Prostate gland (tissue), 2 donors: Measurements from ENCODE around the gene APOO. TPM values are rescaled to one million over a fixed set of nuclear protein-coding genes. Genes with fewer than 3 reads are reported as not detected.
A peak's percentile ranks its signal among the peaks of the same experiment; 100 is the strongest.

Experiments used
- DNase-seq: peaks from one replicate; pipeline ENCODE4 v3.0.0-alpha.2; 2019; ENCODE audit warnings: low spot score
- H3K27ac ChIP-seq, 2 donors: fragments of 200-600 bp; sonication (generic); 2 replicates each; pipeline ENCODE4 v1.5.1; 2017 to 2019
- H3K27me3 ChIP-seq: fragments of 200-600 bp; sonication (generic); replicated peaks from 2 replicates; pipeline ENCODE4 v1.5.1; 2019; ENCODE audit not compliant: insufficient read depth
- H3K36me3 ChIP-seq, 2 donors: fragments of 200-600 bp; sonication (generic); 1 replicate in 1 of 2; 2 replicates in 1 of 2; pipeline versions ENCODE4 v1.5.1 to v1.8.1; 2017 to 2019
- H3K4me1 ChIP-seq: fragments of 200-600 bp; sonication (generic); replicated peaks from 2 replicates; pipeline ENCODE4 v1.5.1; 2019
- H3K4me3 ChIP-seq, 2 donors: fragments of 200-600 bp; sonication (generic); 2 replicates each; pipeline ENCODE4 v1.5.1; 2017 to 2019
- H3K9me3 ChIP-seq: fragments of 200-600 bp; sonication (generic); 2 replicates; pipeline ENCODE4 v1.5.1; 2017
- CTCF ChIP-seq, 4 experiments: fragments of 200-600 bp in 2 of 4; fragments of 450-650 bp in 2 of 4; sonication (generic) in 2 of 4; IDR thresholded peaks; 1 replicate in 3 of 4; 2 replicates in 1 of 4; pipeline ENCODE4 v1.5.1; 2016 to 2019; ENCODE audit warnings: antibody characterized with exemption in 4 of 4, mild to moderate bottlenecking in 2 of 4, moderate library complexity in 2 of 4
- POLR2A ChIP-seq: fragments of 450-650 bp; IDR thresholded peaks from one replicate; pipeline ENCODE4 v1.6.1; 2016; ENCODE audit warnings: antibody characterized with exemption, mild to moderate bottlenecking
- POLR2AphosphoS5 ChIP-seq: sonication (generic); formaldehyde crosslinking; IDR thresholded peaks from one replicate; pipeline ENCODE4 v1.6.1; 2017; ENCODE audit warnings: antibody characterized with exemption
- WGBS: methylation state at CpG from one replicate; pipeline ENCODE4 v1.1.5; 2018; 5-methylcytosine and 5-hydroxymethylcytosine counted together
- intact Hi-C: fragments of 100-400 bp; cut with DNase I; formaldehyde crosslinking; loops from one replicate; pipeline ENCODE4 v1.14.2; 2022
- total RNA-seq, 2 donors: library from RNA; depleted of rRNA; stranded (reverse); fragments of >200 nt; gene quantifications; one replicate each; pipeline ENCODE4 v1.1.0, GENCODE V29; 2016

APOO gene
- total RNA-seq, 2 donors from 2014 or later: 12.3 to 17.3 TPM

- no peaks in the 10 kb centered on the region for H3K4me1 ChIP-seq
- DNase-seq: no peak
- H3K27ac ChIP-seq: no peak overlapping the region
- no peak for TF ChIP-seq CTCF (IDR thresholded peaks at IDR 0.05)
- TF ChIP-seq POLR2AphosphoS5: no peak
- no peak for TF ChIP-seq POLR2A
- WGBS: 46% methylated on average over 2 of the region's 2 CpGs
- H3K4me3 ChIP-seq: no peak overlapping the region
- no peaks in the 10 kb centered on the region for H3K27me3 ChIP-seq
- no peaks in the 10 kb centered on the region for H3K9me3 ChIP-seq
- intact Hi-C loops: loop anchor here (5.0 to 10.0 kb wide), 4 partner anchors 121 to 241 kb away; partner anchors contain the start of genes EIF2S3, KLHL15 and ZFX
- no peaks in the 10 kb centered on the region for H3K36me3 ChIP-seq
Measured at GRCh38 chrX:23904096-23904495, 3.6 kb downstream of the APOO start.

GRCh38 chrX:23902419-23902818 lies 5.3 kb downstream of the APOO start:
- Histone ChIP-seq H3K27me3 (no peaks in the 10 kb centered on the region), H3K36me3 (no peaks in the 10 kb centered on the region), H3K27ac (peak overlapping the region; percentile 67 to 68), H3K4me3 (no peak overlapping the region), H3K4me1 (no peaks in the 10 kb centered on the region), H3K9me3 (no peaks in the 10 kb centered on the region)
- 0% methylated on average over 2 of the region's 2 CpGs for WGBS
- intact Hi-C loops: loop anchor here (1.0 to 10.0 kb wide), 5 partner anchors 120 to 242 kb away; partner anchors contain the start of genes EIF2S3, KLHL15 and ZFX
- TF ChIP-seq POLR2A (no peak), POLR2AphosphoS5 (peak; percentile 20), CTCF (IDR thresholded peaks at IDR 0.05) (peak in 3 of 4 experiments; percentile 27 to 80 (median 64))
- peak; percentile 22 for DNase-seq

GRCh38 chrX:23901805-23902204 lies 5.9 kb downstream of the APOO start:
- DNase-seq: peak; percentile 57
- Histone ChIP-seq H3K36me3 (no peaks in the 10 kb centered on the region), H3K27me3 (no peaks in the 10 kb centered on the region), H3K9me3 (no peaks in the 10 kb centered on the region), H3K4me1 (no peaks in the 10 kb centered on the region), H3K4me3 (no peak overlapping the region), H3K27ac (peak overlapping the region; percentile 67 to 68)
- TF ChIP-seq CTCF (IDR thresholded peaks at IDR 0.05) (peak in 3 of 4 experiments; percentile 52 to 72 (median 64)), POLR2A (no peak), POLR2AphosphoS5 (peak; percentile 62)
- intact Hi-C loops: loop anchor here (1.0 to 10.0 kb wide), 5 partner anchors 120 to 243 kb away; partner anchors contain the start of genes EIF2S3, KLHL15 and ZFX
- 0% methylated on average over 1 of the region's 1 CpG for WGBS

GRCh38 chrX:23901060-23901459 lies 6.7 kb downstream of the APOO start:
- Histone ChIP-seq H3K9me3 (no peaks in the 10 kb centered on the region), H3K27me3 (no peaks in the 10 kb centered on the region), H3K27ac (peak overlapping the region; percentile 67 to 68), H3K4me3 (no peak overlapping the region), H3K4me1 (no peaks in the 10 kb centered on the region), H3K36me3 (no peaks in the 10 kb centered on the region)
- intact Hi-C loops: loop anchor here (5.0 to 10.0 kb wide), 4 partner anchors 124 to 244 kb away; partner anchors contain the start of genes EIF2S3, KLHL15 and ZFX
- DNase-seq: no peak
- WGBS: 75% methylated on average over 3 of the region's 3 CpGs
- TF ChIP-seq POLR2A: no peak
- no peak for TF ChIP-seq POLR2AphosphoS5
- no peak for TF ChIP-seq CTCF (IDR thresholded peaks at IDR 0.05)

GRCh38 chrX:23900220-23900797 lies 7.4 kb downstream of the APOO start:
- intact Hi-C loops: loop anchor here (5.0 to 10.0 kb wide), 4 partner anchors 124 to 244 kb away; partner anchors contain the start of genes EIF2S3, KLHL15 and ZFX
- H3K36me3 ChIP-seq: no peaks in the 10 kb centered on the region
- no peak for TF ChIP-seq POLR2A
- no peak for TF ChIP-seq CTCF (IDR thresholded peaks at IDR 0.05)
- no peak for TF ChIP-seq POLR2AphosphoS5
- DNase-seq: no peak
- H3K4me1 ChIP-seq: no peaks in the 10 kb centered on the region
- 74% methylated on average over 12 of the region's 12 CpGs for WGBS
- no peaks in the 10 kb centered on the region for H3K9me3 ChIP-seq
- no peaks in the 10 kb centered on the region for H3K27me3 ChIP-seq
- peak overlapping the region in 1 of 2 donors; percentile 67 for H3K27ac ChIP-seq
- H3K4me3 ChIP-seq: no peak overlapping the region
